ENCODE measurements around the gene TNFAIP1. TPM values are rescaled to one million over a fixed set of nuclear protein-coding genes. Genes with fewer than 3 reads are reported as not detected.

Gene TNFAIP1
- total RNA-seq, 4 donors from 2014 or later: 51.5 to 81.3 (median 66.4) TPM

DNA sequence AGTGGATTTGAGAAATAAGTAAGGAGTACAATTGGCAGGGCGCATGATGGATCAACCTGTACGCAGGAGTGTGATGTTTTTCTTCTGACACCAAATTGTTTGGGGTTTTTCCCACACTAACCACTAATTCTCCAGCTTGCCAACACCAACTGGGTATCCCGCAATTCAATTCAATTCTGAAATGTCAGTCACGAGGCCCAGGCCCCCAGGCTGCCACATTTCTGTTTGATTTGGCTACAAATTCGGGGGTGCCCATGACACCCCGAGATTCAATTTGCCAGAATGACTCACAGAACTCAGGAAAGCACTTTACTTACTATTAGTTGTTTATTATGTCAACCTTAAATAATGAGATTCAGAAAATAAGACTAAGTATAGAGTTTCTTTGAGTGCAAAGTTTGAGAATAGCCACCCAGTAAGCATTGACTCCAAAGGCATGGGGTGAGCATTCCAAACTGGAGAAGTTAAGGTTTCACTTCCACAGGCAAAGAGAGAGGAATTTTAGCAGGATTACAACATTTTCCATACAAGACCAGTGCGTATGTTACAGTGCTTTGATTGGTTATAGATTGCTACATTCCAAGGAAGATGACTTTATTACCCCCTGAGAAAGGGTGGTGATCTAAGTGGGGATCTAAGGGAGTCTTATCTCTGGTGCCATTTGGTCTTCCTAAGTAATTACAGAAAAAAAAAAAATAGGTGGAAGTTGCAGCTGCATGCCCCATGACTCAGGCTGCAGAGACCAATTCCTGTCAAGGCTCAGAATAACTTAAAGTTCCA, 59.0 kb downstream of the TNFAIP1 start:
- H3K36me3 ChIP-seq: peaks cover 67% of the 10 kb centered on the region
- no peaks in the 10 kb centered on the region for H3K4me1 ChIP-seq
- TF ChIP-seq EP300 (IDR thresholded peaks at IDR 0.05) (no peak), POLR2A (IDR thresholded peaks at IDR 0.05) (no peak), POLR2AphosphoS5 (IDR thresholded peaks at IDR 0.05) (no peak)
- TF ChIP-seq, protein P1, sequence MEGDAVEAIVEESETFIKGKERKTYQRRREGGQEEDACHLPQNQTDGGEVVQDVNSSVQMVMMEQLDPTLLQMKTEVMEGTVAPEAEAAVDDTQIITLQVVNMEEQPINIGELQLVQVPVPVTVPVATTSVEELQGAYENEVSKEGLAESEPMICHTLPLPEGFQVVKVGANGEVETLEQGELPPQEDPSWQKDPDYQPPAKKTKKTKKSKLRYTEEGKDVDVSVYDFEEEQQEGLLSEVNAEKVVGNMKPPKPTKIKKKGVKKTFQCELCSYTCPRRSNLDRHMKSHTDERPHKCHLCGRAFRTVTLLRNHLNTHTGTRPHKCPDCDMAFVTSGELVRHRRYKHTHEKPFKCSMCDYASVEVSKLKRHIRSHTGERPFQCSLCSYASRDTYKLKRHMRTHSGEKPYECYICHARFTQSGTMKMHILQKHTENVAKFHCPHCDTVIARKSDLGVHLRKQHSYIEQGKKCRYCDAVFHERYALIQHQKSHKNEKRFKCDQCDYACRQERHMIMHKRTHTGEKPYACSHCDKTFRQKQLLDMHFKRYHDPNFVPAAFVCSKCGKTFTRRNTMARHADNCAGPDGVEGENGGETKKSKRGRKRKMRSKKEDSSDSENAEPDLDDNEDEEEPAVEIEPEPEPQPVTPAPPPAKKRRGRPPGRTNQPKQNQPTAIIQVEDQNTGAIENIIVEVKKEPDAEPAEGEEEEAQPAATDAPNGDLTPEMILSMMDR (IDR thresholded peaks at IDR 0.05): no peak
- WGBS: 60% methylated on average over 7 of the region's 7 CpGs
- H3K27ac ChIP-seq: no peak overlapping the region
- H3K4me3 ChIP-seq: no peak overlapping the region
- H3K9me3 ChIP-seq: no peaks in the 10 kb centered on the region
- no peak for DNase-seq (ENCODE audit: low spot score in 2 of 2)
- no peaks in the 10 kb centered on the region for H3K27me3 ChIP-seq

GRCh38 chr17:28395426-28395825, 59.9 kb downstream of the TNFAIP1 start:
- DNase-seq (ENCODE audit: low spot score in 2 of 2): no peak
- Histone ChIP-seq H3K36me3 (peaks cover 70% of the 10 kb centered on the region), H3K4me1 (no peaks in the 10 kb centered on the region), H3K9me3 (no peaks in the 10 kb centered on the region), H3K27me3 (no peaks in the 10 kb centered on the region), H3K4me3 (no peak overlapping the region), H3K27ac (no peak overlapping the region)
- WGBS: 50% methylated on average over 2 of the region's 2 CpGs
- TF ChIP-seq EP300 (IDR thresholded peaks at IDR 0.05) (no peak), POLR2A (IDR thresholded peaks at IDR 0.05) (no peak), POLR2AphosphoS5 (IDR thresholded peaks at IDR 0.05) (no peak)
- TF ChIP-seq, protein P1 (IDR thresholded peaks at IDR 0.05): no peak

GRCh38 chr17:28395968-28396367, 60.4 kb downstream of the TNFAIP1 start:
- no peak for DNase-seq (ENCODE audit: low spot score in 2 of 2)
- Histone ChIP-seq H3K27ac (no peak overlapping the region), H3K4me1 (no peaks in the 10 kb centered on the region), H3K9me3 (no peaks in the 10 kb centered on the region), H3K4me3 (no peak overlapping the region), H3K27me3 (no peaks in the 10 kb centered on the region), H3K36me3 (peaks cover 65% of the 10 kb centered on the region)
- 77% methylated on average over 4 of the region's 6 CpGs for WGBS
- TF ChIP-seq POLR2AphosphoS5 (IDR thresholded peaks at IDR 0.05): no peak
- TF ChIP-seq EP300 (IDR thresholded peaks at IDR 0.05): no peak
- TF ChIP-seq POLR2A (IDR thresholded peaks at IDR 0.05): no peak
- TF ChIP-seq, protein P1 (IDR thresholded peaks at IDR 0.05): no peak

Other genes starting within 250 kb of the TNFAIP1 start
- 10 to 100 TPM; 15.4 to 28.2 (median 20.9) TPM for gene TMEM97, start 16.6 kb upstream of the TNFAIP1 start, total RNA-seq
- gene IFT20, start 289 bp upstream of the TNFAIP1 start, total RNA-seq: 10 to 100 TPM; 31.5 to 52.1 (median 32.9) TPM
- gene POLDIP2, start 21.8 kb downstream of the TNFAIP1 start, total RNA-seq: 100 to 1,000 TPM in 1 of 4 donors, 10 to 100 TPM in 3; 52.9 to 103 (median 86.0) TPM
- gene SEBOX, start 29.4 kb downstream of the TNFAIP1 start, total RNA-seq: not detected
- 1 to 10 TPM in 1 of 4 donors, under 1 TPM in 2, not detected in 1; 0.42 to 4.2 (median 0.42) TPM for gene VTN, start 34.5 kb downstream of the TNFAIP1 start, total RNA-seq
- 10 to 100 TPM in 2 of 4 donors, 1 to 10 TPM in 2; 4.0 to 17.7 (median 11.6) TPM for gene SARM1, start 35.9 kb downstream of the TNFAIP1 start, total RNA-seq
- 1 to 10 TPM; 2.1 to 8.5 (median 3.5) TPM for gene SLC46A1, start 70.5 kb downstream of the TNFAIP1 start, total RNA-seq
- 10 to 100 TPM in 3 of 4 donors, 1 to 10 TPM in 1; 9.7 to 22.0 (median 14.8) TPM for gene SLC13A2, start 137.9 kb downstream of the TNFAIP1 start, total RNA-seq
- gene FOXN1, start 170.6 kb downstream of the TNFAIP1 start, total RNA-seq: 10 to 100 TPM; 37.4 to 48.3 (median 38.3) TPM
- gene UNC119, start 216.9 kb downstream of the TNFAIP1 start, total RNA-seq: 10 to 100 TPM; 29.0 to 36.2 (median 32.6) TPM
- 10 to 100 TPM; 38.1 to 76.4 (median 59.2) TPM for gene PIGS, start 235.8 kb downstream of the TNFAIP1 start, total RNA-seq
- gene ALDOC, start 241.1 kb downstream of the TNFAIP1 start, total RNA-seq: 100 to 1,000 TPM in 1 of 4 donors, 10 to 100 TPM in 3; 33.0 to 103 (median 62.6) TPM